Measurements from ENCODE around the gene PTPN3.

Gene PTPN3

GRCh38 chr9:109475526-109475925 is 22.6 kb downstream of the PTPN3 start:
- no peak for DNase-seq

GRCh38 chr9:109474944-109475343 is 23.2 kb downstream of the PTPN3 start:
- no peak for DNase-seq

- no peak for DNase-seq
Observed at GRCh38 chr9:109474170-109474569, 23.9 kb downstream of the PTPN3 start.

GRCh38 chr9:109473329-109473728 is 24.8 kb downstream of the PTPN3 start:
- DNase-seq, result no peak

GRCh38 chr9:109471475-109472393 is 26.4 kb downstream of the PTPN3 start:
- no peak for DNase-seq

- peak; percentile 32 for DNase-seq
Observed at GRCh38 chr9:109469646-109470358, 28.3 kb downstream of the PTPN3 start.

- no peak for DNase-seq
Observed at GRCh38 chr9:109468927-109469326, 29.2 kb downstream of the PTPN3 start.

- no peak for DNase-seq
Observed at GRCh38 chr9:109467936-109468335, 30.2 kb downstream of the PTPN3 start.

GRCh38 chr9:109466623-109467590 is 31.2 kb downstream of the PTPN3 start:
- no peak for DNase-seq

GRCh38 chr9:109463924-109464625 is 34.0 kb downstream of the PTPN3 start:
- DNase-seq, result no peak

GRCh38 chr9:109460576-109460975 is 37.5 kb downstream of the PTPN3 start:
- DNase-seq, result no peak

- no peak for DNase-seq
Observed at GRCh38 chr9:109459423-109459822, 38.7 kb downstream of the PTPN3 start.

GRCh38 chr9:109458453-109459211 is 39.5 kb downstream of the PTPN3 start:
- no peak for DNase-seq

GRCh38 chr9:109456811-109457210 is 41.3 kb downstream of the PTPN3 start:
- DNase-seq, result no peak

- DNase-seq, result no peak
Observed at GRCh38 chr9:109455861-109456260, 42.2 kb downstream of the PTPN3 start.

- no peak for DNase-seq
Observed at GRCh38 chr9:109455391-109455790, 42.7 kb downstream of the PTPN3 start.

- no peak for DNase-seq
Observed at GRCh38 chr9:109454601-109455155, 43.4 kb downstream of the PTPN3 start.

- no peak for DNase-seq
Observed at GRCh38 chr9:109454041-109454440, 44.1 kb downstream of the PTPN3 start.

- DNase-seq, result no peak
Observed at GRCh38 chr9:109453210-109453842, 44.8 kb downstream of the PTPN3 start.

- DNase-seq, result no peak
Observed at GRCh38 chr9:109452761-109453160, 45.3 kb downstream of the PTPN3 start.
